Right lobe of liver (tissue), 6 donors: Measurements from ENCODE around the gene ATP13A2. TPM values are rescaled to one million over a fixed set of nuclear protein-coding genes. Genes with fewer than 3 reads are reported as not detected.

Experiments used
- ATAC-seq, 4 donors: fragments of 200-7000 bp; cut with Tn5 transposase; one replicate each; pipeline ENCODE4 v1.9.1; 2020; ENCODE audit warnings: mild to moderate bottlenecking in 4 of 4, moderate library complexity in 4 of 4
- DNase-seq, 3 donors: peaks; one replicate each; pipeline ENCODE4 v3.0.0-alpha.2; 2020
- H3K27ac ChIP-seq, 3 donors: fragments of 200-600 bp; one replicate each; pipeline ENCODE4 v1.8.0; 2022
- H3K27me3 ChIP-seq, 2 donors: fragments of 200-600 bp; one replicate each; pipeline ENCODE4 v1.8.0; 2022
- H3K36me3 ChIP-seq, 4 donors: fragments of 200-600 bp; sonication (generic) in 1 of 4; one replicate each; pipeline versions ENCODE4 v1.5.1 to v1.8.0; 2017 to 2022; ENCODE audit warnings: control low read depth in 1 of 4
- H3K4me1 ChIP-seq, 4 donors: fragments of 200-600 bp; sonication (generic) in 1 of 4; one replicate each; pipeline versions ENCODE4 v1.5.1 to v1.8.0; 2017 to 2022; ENCODE audit warnings: control low read depth in 1 of 4
- H3K4me3 ChIP-seq, 3 donors: fragments of 200-600 bp; one replicate each; pipeline ENCODE4 v1.8.0; 2022
- H3K9me3 ChIP-seq, 4 donors: fragments of 200-600 bp; sonication (generic) in 1 of 4; one replicate each; pipeline versions ENCODE4 v1.5.1 to v1.8.0; 2017 to 2022; ENCODE audit warnings: control low read depth in 1 of 4
- CTCF ChIP-seq, 4 donors: fragments of 200-600 bp in 3 of 4; fragments of 450-650 bp in 1 of 4; IDR thresholded peaks; one replicate each; pipeline versions ENCODE4 v1.5.1 to v1.8.0; 2016 to 2022; ENCODE audit warnings: antibody characterized with exemption in 4 of 4, mild to moderate bottlenecking in 2 of 4
- POLR2A ChIP-seq: fragments of 450-650 bp; IDR thresholded peaks from one replicate; pipeline ENCODE4 v1.6.1; 2017; ENCODE audit warnings: antibody characterized with exemption, mild to moderate bottlenecking
- WGBS: methylation state at CpG from one replicate; pipeline ENCODE4 v1.1.6; 2018; ENCODE audit warnings: low coverage, low lambda C conversion rate; ENCODE audit not compliant: insufficient coverage; ENCODE audit errors: missing lambda C conversion rate; 5-methylcytosine and 5-hydroxymethylcytosine counted together
- intact Hi-C, 2 donors: fragments of 100-400 bp; cut with DNase I; formaldehyde crosslinking; loops; one replicate each; pipeline versions ENCODE4 v1.11.2 to v1.14.1; 2022
- total RNA-seq, 6 experiments: library from RNA; depleted of rRNA in 2 of 6; stranded (reverse); fragments of >200 nt in 2 of 6; fragmentation: NEBNext Ultra II Directional in 3 of 6; extraction: Animal tissue kit (Norgen Biotek cat#: 25700) in 3 of 6; gene quantifications; one replicate each; pipeline versions ENCODE4 v1.1.0 to v1.2.4, GENCODE V29; 2016 to 2023
- donor health status: DM: no; HTN: yes; CAD: no.
- donor health status: DM: no; HTN: no; CAD: no.
- donor health status: DM: no; HTN: no; CAD: no.
- donor health status: DM: no; HTN: yes; CAD: no.
- donor health status: DM: no; HTN: yes; CAD: no.

ATP13A2 gene
- total RNA-seq, 6 experiments from 2014 or later: 5.0 to 12.5 (median 9.2) TPM

- H3K4me3 ChIP-seq: no peak overlapping the region
- ATAC-seq: no peak
- DNase-seq: no peak
- no peaks in the 10 kb centered on the region for H3K4me1 ChIP-seq
- H3K27me3 ChIP-seq: no peaks in the 10 kb centered on the region
- no peak overlapping the region for H3K27ac ChIP-seq
- TF ChIP-seq POLR2A: no peak
- TF ChIP-seq CTCF (IDR thresholded peaks at IDR 0.05): no peak
- intact Hi-C loops: no loop called here
- H3K36me3 ChIP-seq: no peaks in the 10 kb centered on the region
- WGBS: 80% methylated on average over 1 of the region's 28 CpGs
- no peaks in the 10 kb centered on the region for H3K9me3 ChIP-seq
Measured at GRCh38 chr1:16971341-16972188, 40.2 kb downstream of the ATP13A2 start.

GRCh38 chr1:16970132-16970910, 41.4 kb downstream of the ATP13A2 start:
- no peaks in the 10 kb centered on the region for H3K9me3 ChIP-seq
- no peaks in the 10 kb centered on the region for H3K27me3 ChIP-seq
- DNase-seq: no peak
- no peak overlapping the region for H3K4me3 ChIP-seq
- H3K36me3 ChIP-seq: no peaks in the 10 kb centered on the region
- intact Hi-C loops: no loop called here
- ATAC-seq: no peak
- no peak overlapping the region for H3K27ac ChIP-seq
- H3K4me1 ChIP-seq: no peaks in the 10 kb centered on the region
- 96% methylated on average over 5 of the region's 28 CpGs for WGBS
- TF ChIP-seq CTCF (IDR thresholded peaks at IDR 0.05): no peak
- no peak for TF ChIP-seq POLR2A

- intact Hi-C loops: loop anchor here (10.0 kb wide), 2 partner anchors 45 to 65 kb away; partner anchors contain the start of gene ATP13A2 (in 1 of the 2)
- Histone ChIP-seq H3K27me3 (no peaks in the 10 kb centered on the region), H3K9me3 (no peaks in the 10 kb centered on the region), H3K4me3 (no peak overlapping the region), H3K36me3 (no peaks in the 10 kb centered on the region), H3K4me1 (no peaks in the 10 kb centered on the region), H3K27ac (no peak overlapping the region)
- no peak for DNase-seq
- no CpG with 5 or more reads among the region's 12 CpGs for WGBS
- TF ChIP-seq POLR2A (no peak), CTCF (IDR thresholded peaks at IDR 0.05) (no peak)
- no peak for ATAC-seq
Measured at GRCh38 chr1:16969651-16970050, 42.1 kb downstream of the ATP13A2 start.

- no peak for DNase-seq
- H3K36me3 ChIP-seq: no peaks in the 10 kb centered on the region
Measured at GRCh38 chr1:16969057-16969611, 42.6 kb downstream of the ATP13A2 start.

More at GRCh38 chr1:16969057-16969611, 42.6 kb downstream of the ATP13A2 start:
- Histone ChIP-seq H3K27me3 (no peaks in the 10 kb centered on the region), H3K4me1 (no peaks in the 10 kb centered on the region), H3K9me3 (no peaks in the 10 kb centered on the region), H3K4me3 (no peak overlapping the region), H3K27ac (no peak overlapping the region)
- no peak for TF ChIP-seq POLR2A
- no peak for TF ChIP-seq CTCF (IDR thresholded peaks at IDR 0.05)
- intact Hi-C loops: loop anchor here (10.0 kb wide), 2 partner anchors 46 to 66 kb away; partner anchors contain the start of gene ATP13A2 (in 1 of the 2)
- ATAC-seq: no peak
- WGBS: 97% methylated on average over 5 of the region's 14 CpGs
